Endodermal cell (in vitro differentiated cells): ENCODE measurements around the gene GINS1. TPM values are rescaled to one million over a fixed set of nuclear protein-coding genes. Genes with fewer than 3 reads are reported as not detected.

Source experiments
- DNase-seq: peaks from one replicate; pipeline ENCODE4 v3.0.0-alpha.2; 2017
- H3K27ac ChIP-seq: 2 replicates; pipeline ENCODE4 v1.5.1; 2013; ENCODE audit warnings: mild to moderate bottlenecking, low read depth, low read length, moderate library complexity
- H3K27me3 ChIP-seq: 2 replicates; pipeline ENCODE4 v1.6.1; 2013; ENCODE audit warnings: mild to moderate bottlenecking, low read length, moderate library complexity; ENCODE audit not compliant: insufficient read depth, control insufficient read depth, poor library complexity, severe bottlenecking
- H3K36me3 ChIP-seq: 2 replicates; pipeline ENCODE4 v1.7.0; 2013; ENCODE audit warnings: mild to moderate bottlenecking, low read length, moderate library complexity; ENCODE audit not compliant: control insufficient read depth, insufficient read depth
- H3K4me1 ChIP-seq: one replicate; pipeline ENCODE4 v1.7.0; 2013; ENCODE audit warnings: low read length; ENCODE audit not compliant: control insufficient read depth, insufficient read depth
- H3K4me3 ChIP-seq: 2 replicates; pipeline ENCODE4 v1.5.1; 2013; ENCODE audit warnings: mild to moderate bottlenecking, low read length, moderate library complexity
- H3K9ac ChIP-seq: 2 replicates; pipeline ENCODE4 v1.6.1; 2013; ENCODE audit warnings: mild to moderate bottlenecking, low read length, moderate library complexity; ENCODE audit not compliant: poor library complexity, severe bottlenecking; ENCODE audit errors: extremely low read depth
- H3K9me3 ChIP-seq: 2 replicates; pipeline ENCODE4 v1.6.1; 2013; ENCODE audit warnings: mild to moderate bottlenecking, low read length, moderate library complexity; ENCODE audit not compliant: control insufficient read depth
- H3K27ac Mint-ChIP-seq: 2 replicates; pipeline ENCODE4 v1.8.0; 2020; ENCODE audit warnings: mixed read lengths
- H3K27me3 Mint-ChIP-seq: 2 replicates; pipeline ENCODE4 v1.8.0; 2021; ENCODE audit warnings: mild to moderate bottlenecking, mixed read lengths; ENCODE audit not compliant: insufficient read depth
- H3K36me3 Mint-ChIP-seq: 2 replicates; pipeline ENCODE4 v1.8.0; 2020; ENCODE audit warnings: low read depth, mixed read lengths
- H3K4me1 Mint-ChIP-seq: 2 replicates; pipeline ENCODE4 v1.8.0; 2020; ENCODE audit warnings: mixed read lengths
- H3K4me3 Mint-ChIP-seq: 2 replicates; pipeline ENCODE4 v1.8.0; 2020; ENCODE audit warnings: mild to moderate bottlenecking, moderate library complexity, mixed read lengths
- H3K9me3 Mint-ChIP-seq: 2 replicates; pipeline ENCODE4 v1.8.0; 2020; ENCODE audit warnings: mild to moderate bottlenecking, mixed read lengths
- WGBS, 2 experiments: methylation state at CpG; one replicate each; pipeline versions ENCODE4 v1.1.5 to v1.1.7; 2013; ENCODE audit warnings: missing lambda C conversion rate in 2 of 2, mixed read lengths in 1 of 2; ENCODE audit not compliant: insufficient coverage in 1 of 2, insufficient read length in 1 of 2; 5-methylcytosine and 5-hydroxymethylcytosine counted together
- total RNA-seq, 2 donors: library from RNA; stranded (reverse); fragmentation: NEBNext Ultra II Directional in 1 of 2; extraction: Animal tissue kit (Norgen Biotek cat#: 25700) in 1 of 2; gene quantifications; 2 replicates in 1 of 2; 3 replicates in 1 of 2; pipeline ENCODE4 v1.2.1, GENCODE V29; 2021
- TF ChIP-seq, protein P1 (sequence below): fragments of 200-600 bp; sonication (generic); conservative IDR thresholded peaks from 2 replicates; pipeline ENCODE4 v1.5.0; 2021; ENCODE audit warnings: antibody characterized with exemption, mild to moderate bottlenecking

The GINS1 gene
- total RNA-seq, 2 donors from 2014 or later = 40.2 to 48.6 TPM

DNA sequence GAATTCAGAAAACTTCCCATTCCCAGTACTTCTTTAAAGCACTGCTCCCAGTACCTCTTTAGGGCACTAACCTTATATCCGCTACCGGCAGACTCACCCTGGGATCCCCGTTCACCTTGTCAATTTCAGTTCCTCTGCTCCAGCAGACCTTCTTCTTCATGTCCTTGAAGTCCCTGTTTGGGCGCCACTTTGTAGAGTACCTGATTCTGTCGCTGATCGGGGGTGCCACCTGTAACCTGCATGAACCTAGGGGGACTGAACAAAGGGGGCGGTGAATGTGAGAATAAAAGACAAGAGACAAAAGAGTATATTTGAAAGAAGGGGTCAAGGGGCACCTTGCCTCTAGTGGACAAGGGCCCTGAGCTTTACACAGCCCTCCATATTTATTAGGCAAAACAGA is 4.9 kb upstream of the GINS1 start:
- Mint-ChIP-seq H3K4me1 (peaks cover 11% of the 10 kb centered on the region), H3K27me3 (no peaks in the 10 kb centered on the region), H3K27ac (no peak overlapping the region), H3K4me3 (no peak overlapping the region), H3K36me3 (peaks cover 4% of the 10 kb centered on the region), H3K9me3 (peaks cover 52% of the 10 kb centered on the region)
- peak overlapping the region; percentile 54 for H3K4me3 ChIP-seq
- 91 to 94% methylated on average over 6 to 7 of the region's 7 CpGs for WGBS, 2 experiments
- peaks cover 36% of the 10 kb centered on the region for H3K9me3 ChIP-seq
- TF ChIP-seq, protein P1, sequence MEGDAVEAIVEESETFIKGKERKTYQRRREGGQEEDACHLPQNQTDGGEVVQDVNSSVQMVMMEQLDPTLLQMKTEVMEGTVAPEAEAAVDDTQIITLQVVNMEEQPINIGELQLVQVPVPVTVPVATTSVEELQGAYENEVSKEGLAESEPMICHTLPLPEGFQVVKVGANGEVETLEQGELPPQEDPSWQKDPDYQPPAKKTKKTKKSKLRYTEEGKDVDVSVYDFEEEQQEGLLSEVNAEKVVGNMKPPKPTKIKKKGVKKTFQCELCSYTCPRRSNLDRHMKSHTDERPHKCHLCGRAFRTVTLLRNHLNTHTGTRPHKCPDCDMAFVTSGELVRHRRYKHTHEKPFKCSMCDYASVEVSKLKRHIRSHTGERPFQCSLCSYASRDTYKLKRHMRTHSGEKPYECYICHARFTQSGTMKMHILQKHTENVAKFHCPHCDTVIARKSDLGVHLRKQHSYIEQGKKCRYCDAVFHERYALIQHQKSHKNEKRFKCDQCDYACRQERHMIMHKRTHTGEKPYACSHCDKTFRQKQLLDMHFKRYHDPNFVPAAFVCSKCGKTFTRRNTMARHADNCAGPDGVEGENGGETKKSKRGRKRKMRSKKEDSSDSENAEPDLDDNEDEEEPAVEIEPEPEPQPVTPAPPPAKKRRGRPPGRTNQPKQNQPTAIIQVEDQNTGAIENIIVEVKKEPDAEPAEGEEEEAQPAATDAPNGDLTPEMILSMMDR = no peak
- H3K27me3 ChIP-seq = no peaks in the 10 kb centered on the region
- no peak overlapping the region for H3K27ac ChIP-seq
- DNase-seq = peak; percentile 65
- H3K4me1 ChIP-seq = no peaks in the 10 kb centered on the region
- no peak overlapping the region for H3K9ac ChIP-seq
- no peaks in the 10 kb centered on the region for H3K36me3 ChIP-seq

DNA sequence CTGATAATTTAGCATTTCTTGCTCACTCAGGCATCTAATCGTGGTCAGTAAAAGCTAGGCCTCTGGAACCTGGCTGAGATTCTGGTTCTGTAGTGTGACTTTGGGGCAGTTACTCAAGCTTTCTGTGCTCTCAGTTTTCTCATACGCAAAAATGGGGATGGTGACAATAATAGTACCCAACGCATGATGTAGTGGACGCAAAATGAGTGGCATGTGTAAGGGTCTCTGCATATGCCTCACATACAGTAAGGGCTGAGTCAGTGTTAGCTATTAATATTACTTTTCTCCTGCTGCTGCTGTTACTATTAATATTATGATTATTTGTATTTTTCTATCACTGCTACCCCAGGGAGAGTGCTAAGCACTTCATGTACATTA is 686 bp downstream of the GINS1 start:
- Mint-ChIP-seq H3K27ac (peak overlapping the region; percentile 98), H3K9me3 (peaks cover 31% of the 10 kb centered on the region), H3K27me3 (no peaks in the 10 kb centered on the region), H3K4me3 (peak overlapping the region; percentile 86), H3K36me3 (peaks cover 12% of the 10 kb centered on the region), H3K4me1 (peaks cover 14% of the 10 kb centered on the region)
- DNase-seq = no peak
- Histone ChIP-seq H3K27ac (no peak overlapping the region), H3K9me3 (peaks cover 17% of the 10 kb centered on the region), H3K27me3 (no peaks in the 10 kb centered on the region), H3K36me3 (peaks cover 7% of the 10 kb centered on the region), H3K4me3 (peak overlapping the region; percentile 97), H3K4me1 (no peaks in the 10 kb centered on the region), H3K9ac (peak overlapping the region; percentile 89)
- 4 to 7% methylated on average over 3 to 4 of the region's 4 CpGs for WGBS, 2 experiments
- TF ChIP-seq, protein P1 = no peak

DNA sequence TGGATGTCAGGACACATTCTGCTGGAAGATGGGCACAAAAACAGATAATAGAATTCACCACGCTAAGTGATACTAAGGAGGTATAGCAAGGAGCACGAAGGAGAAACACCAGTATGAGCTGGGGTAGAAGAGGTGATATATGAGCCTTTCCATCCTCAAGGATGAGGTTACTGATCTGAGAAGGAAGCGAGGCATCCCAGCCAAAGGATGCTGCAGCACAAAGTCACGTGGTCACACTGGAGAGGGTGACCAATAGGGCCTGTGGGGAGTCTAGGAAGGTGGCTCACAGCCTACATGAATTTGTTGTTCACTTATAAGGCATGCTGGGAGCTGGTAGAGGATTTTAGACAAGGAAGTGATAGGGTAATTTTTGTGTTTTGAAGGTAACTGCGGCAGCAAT is 1.4 kb downstream of the GINS1 start:
- peaks cover 10% of the 10 kb centered on the region for H3K9me3 ChIP-seq
- H3K4me3 ChIP-seq = peak overlapping the region; percentile 97
- DNase-seq = no peak
- Mint-ChIP-seq H3K4me1 (peaks cover 14% of the 10 kb centered on the region), H3K4me3 (peak overlapping the region; percentile 86), H3K27ac (peak overlapping the region; percentile 35), H3K27me3 (no peaks in the 10 kb centered on the region), H3K9me3 (peaks cover 24% of the 10 kb centered on the region), H3K36me3 (peaks cover 16% of the 10 kb centered on the region)
- TF ChIP-seq, protein P1 = no peak
- H3K27ac ChIP-seq = no peak overlapping the region
- H3K27me3 ChIP-seq = no peaks in the 10 kb centered on the region
- H3K36me3 ChIP-seq = peaks cover 11% of the 10 kb centered on the region
- peak overlapping the region; percentile 89 for H3K9ac ChIP-seq
- WGBS, 2 experiments = 92 to 95% methylated on average over 5 of the region's 5 CpGs
- H3K4me1 ChIP-seq = no peaks in the 10 kb centered on the region
